ENCODE results near the gene PRSS33. TPM values are rescaled to one million over a fixed set of nuclear protein-coding genes. Genes with fewer than 3 reads are reported as not detected.

Gene PRSS33
- total and polyA plus RNA-seq, 9 of the 15 experiments (the other 6 are each of a cell fraction or from before 2014, with no cell fraction given) = not detected

DNA sequence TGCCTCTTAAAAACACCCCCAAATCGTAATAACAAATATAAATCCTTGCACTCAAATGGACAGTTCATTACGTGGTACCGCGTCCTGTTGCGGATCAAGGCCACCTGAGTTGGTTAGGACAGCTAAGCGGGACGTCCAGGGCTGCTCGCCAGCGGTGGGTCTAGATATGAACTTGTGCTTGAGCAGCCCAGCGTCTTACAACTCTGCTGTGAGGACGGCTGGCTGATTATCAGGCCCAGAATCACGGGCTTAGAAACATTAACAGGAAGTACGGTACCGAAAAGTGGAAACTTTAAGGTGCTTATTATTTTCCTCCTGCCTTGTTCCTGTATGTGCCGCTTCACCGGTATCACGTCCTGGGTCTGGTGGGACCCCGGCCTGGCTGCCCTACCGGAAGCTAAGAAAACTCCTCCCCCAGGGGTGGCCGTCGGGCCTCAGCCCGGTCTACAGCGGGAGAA is 35.8 kb downstream of the PRSS33 start (continued):
- TF ChIP-seq ETV6 (IDR thresholded peaks at IDR 0.05; ENCODE audit: borderline replicate concordance in 1 of 2, low read depth in 2 of 2, low read length in 1 of 2) = no peak
- peak; percentile 27; the same call in 1 of the 2 replicates for TF ChIP-seq ETV6 (CRISPR knock-in tag; IDR thresholded peaks at IDR 0.05; ENCODE audit: borderline replicate concordance)
- no peak for TF ChIP-seq ZNF778 (CRISPR knock-in tag; IDR thresholded peaks at IDR 0.05)
- TF ChIP-seq, protein P1, sequence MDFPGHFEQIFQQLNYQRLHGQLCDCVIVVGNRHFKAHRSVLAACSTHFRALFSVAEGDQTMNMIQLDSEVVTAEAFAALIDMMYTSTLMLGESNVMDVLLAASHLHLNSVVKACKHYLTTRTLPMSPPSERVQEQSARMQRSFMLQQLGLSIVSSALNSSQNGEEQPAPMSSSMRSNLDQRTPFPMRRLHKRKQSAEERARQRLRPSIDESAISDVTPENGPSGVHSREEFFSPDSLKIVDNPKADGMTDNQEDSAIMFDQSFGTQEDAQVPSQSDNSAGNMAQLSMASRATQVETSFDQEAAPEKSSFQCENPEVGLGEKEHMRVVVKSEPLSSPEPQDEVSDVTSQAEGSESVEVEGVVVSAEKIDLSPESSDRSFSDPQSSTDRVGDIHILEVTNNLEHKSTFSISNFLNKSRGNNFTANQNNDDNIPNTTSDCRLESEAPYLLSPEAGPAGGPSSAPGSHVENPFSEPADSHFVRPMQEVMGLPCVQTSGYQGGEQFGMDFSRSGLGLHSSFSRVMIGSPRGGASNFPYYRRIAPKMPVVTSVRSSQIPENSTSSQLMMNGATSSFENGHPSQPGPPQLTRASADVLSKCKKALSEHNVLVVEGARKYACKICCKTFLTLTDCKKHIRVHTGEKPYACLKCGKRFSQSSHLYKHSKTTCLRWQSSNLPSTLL (IDR thresholded peaks at IDR 0.05) = no peak
- no peak for TF ChIP-seq NCOA4 (IDR thresholded peaks at IDR 0.05; ENCODE audit: partially characterized antibody)
- TF ChIP-seq CBX5 (IDR thresholded peaks at IDR 0.05; ENCODE audit: borderline replicate concordance, low read depth) = no peak
- TF ChIP-seq, protein P2, sequence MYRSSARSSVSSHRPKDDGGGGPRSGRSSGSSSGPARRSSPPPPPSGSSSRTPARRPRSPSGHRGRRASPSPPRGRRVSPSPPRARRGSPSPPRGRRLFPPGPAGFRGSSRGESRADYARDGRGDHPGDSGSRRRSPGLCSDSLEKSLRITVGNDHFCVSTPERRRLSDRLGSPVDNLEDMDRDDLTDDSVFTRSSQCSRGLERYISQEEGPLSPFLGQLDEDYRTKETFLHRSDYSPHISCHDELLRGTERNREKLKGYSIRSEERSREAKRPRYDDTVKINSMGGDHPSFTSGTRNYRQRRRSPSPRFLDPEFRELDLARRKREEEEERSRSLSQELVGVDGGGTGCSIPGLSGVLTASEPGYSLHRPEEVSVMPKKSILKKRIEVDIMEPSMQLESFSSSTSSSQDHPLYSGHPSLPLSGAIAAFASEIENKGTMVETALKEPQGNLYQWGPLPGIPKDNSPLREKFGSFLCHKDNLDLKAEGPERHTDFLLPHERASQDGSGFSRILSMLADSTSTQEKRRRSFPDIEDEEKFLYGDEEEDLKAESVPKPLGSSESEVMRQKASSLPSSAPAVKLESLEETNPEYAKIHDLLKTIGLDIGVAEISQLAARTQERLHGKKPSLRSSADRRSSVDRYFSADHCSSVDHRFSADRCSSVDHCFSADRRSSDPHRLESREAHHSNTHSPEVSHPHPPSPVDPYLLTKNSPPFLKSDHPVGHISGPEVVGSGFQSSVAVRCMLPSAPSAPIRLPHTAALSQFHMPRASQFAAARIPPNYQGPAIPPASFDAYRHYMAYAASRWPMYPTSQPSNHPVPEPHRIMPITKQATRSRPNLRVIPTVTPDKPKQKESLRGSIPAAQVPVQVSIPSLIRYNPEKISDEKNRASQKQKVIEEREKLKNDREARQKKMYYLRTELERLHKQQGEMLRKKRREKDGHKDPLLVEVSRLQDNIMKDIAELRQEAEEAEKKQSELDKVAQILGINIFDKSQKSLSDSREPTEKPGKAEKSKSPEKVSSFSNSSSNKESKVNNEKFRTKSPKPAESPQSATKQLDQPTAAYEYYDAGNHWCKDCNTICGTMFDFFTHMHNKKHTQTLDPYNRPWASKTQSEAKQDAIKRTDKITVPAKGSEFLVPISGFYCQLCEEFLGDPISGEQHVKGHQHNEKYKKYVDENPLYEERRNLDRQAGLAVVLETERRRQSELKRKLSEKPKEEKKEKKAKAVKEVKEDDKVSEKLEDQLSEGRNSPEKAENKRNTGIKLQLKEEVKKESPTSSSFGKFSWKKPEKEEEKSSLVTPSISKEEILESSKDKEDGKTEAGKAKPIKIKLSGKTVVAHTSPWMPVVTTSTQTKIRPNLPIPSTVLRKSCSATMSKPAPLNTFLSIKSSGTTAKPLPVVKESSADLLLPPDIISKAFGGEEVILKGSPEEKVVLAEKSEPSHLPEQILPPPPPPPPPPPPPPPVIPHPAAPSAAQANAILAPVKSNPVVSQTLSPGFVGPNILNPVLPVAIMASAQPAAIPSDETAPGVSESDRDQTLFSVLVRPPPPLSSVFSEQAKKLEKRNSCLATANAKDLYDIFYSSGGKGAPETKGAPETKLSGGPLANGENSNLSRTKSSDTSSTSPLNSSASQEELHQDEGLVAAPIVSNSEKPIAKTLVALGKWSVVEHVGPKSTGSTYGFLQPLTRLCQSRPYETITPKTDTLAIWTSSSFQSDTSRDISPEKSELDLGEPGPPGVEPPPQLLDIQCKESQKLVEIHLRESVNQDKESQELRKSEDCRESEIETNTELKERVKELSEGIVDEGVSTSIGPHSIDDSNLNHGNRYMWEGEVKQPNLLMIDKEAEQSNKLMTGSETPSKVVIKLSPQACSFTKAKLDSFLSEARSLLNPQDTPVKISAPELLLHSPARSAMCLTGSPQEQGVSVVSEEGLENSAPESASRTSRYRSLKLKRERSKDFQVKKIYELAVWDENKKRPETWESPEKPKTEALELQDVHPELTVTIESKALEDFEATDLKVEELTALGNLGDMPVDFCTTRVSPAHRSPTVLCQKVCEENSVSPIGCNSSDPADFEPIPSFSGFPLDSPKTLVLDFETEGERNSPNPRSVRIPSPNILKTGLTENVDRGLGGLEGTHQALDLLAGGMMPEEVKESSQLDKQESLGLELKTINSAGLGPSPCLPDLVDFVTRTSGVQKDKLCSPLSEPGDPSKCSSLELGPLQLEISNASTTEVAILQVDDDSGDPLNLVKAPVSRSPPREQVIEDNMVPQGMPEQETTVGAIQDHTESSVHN (IDR thresholded peaks at IDR 0.05; ENCODE audit: borderline replicate concordance in 1 of 2, low read depth in 1 of 2) = no peak
- TF ChIP-seq BMI1 (IDR thresholded peaks at IDR 0.05; ENCODE audit: low read length) = no peak
- TF ChIP-seq, protein P3, sequence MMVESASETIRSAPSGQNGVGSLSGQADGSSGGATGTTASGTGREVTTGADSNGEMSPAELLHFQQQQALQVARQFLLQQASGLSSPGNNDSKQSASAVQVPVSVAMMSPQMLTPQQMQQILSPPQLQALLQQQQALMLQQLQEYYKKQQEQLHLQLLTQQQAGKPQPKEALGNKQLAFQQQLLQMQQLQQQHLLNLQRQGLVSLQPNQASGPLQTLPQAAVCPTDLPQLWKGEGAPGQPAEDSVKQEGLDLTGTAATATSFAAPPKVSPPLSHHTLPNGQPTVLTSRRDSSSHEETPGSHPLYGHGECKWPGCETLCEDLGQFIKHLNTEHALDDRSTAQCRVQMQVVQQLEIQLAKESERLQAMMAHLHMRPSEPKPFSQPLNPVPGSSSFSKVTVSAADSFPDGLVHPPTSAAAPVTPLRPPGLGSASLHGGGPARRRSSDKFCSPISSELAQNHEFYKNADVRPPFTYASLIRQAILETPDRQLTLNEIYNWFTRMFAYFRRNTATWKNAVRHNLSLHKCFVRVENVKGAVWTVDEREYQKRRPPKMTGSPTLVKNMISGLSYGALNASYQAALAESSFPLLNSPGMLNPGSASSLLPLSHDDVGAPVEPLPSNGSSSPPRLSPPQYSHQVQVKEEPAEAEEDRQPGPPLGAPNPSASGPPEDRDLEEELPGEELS (CRISPR knock-in tag; IDR thresholded peaks at IDR 0.05; ENCODE audit: borderline replicate concordance) = peak; percentile 35; the same call in 1 of the 2 replicates

Data from K562 (cell line).